B cell (primary cell): ENCODE results near the gene CCT6B. TPM values are rescaled to one million over a fixed set of nuclear protein-coding genes. Genes with fewer than 3 reads are reported as not detected.

Source experiments
- ATAC-seq: fragments of 200-7000 bp; cut with Tn5 transposase; one replicate; pipeline ENCODE4 v1.10.0; 2021; ENCODE audit warnings: low read depth, mild to moderate bottlenecking, moderate number of reproducible peaks, moderate library complexity
- CTCF ChIA-PET: fragments of 350-600 bp; sonication (Branson Sonifier 250); formaldehyde crosslinking; loops from one replicate; lab custom pipeline; 2021; ENCODE audit warnings: antibody characterized with exemption, inconsistent platforms; lab: Charles Lee
- POLR2A ChIA-PET: fragments of 350-600 bp; sonication (Branson Sonifier 250); formaldehyde crosslinking; loops from one replicate; lab custom pipeline; 2021; ENCODE audit warnings: antibody characterized with exemption; lab: Charles Lee
- DNase-seq: peaks from one replicate; pipeline ENCODE4 v3.0.0; 2013
- H2AFZ ChIP-seq: 2 replicates; pipeline ENCODE4 v1.6.1; 2012; ENCODE audit warnings: mild to moderate bottlenecking, low read depth, low read length; ENCODE audit not compliant: insufficient read depth, poor library complexity, severe bottlenecking
- H3K27ac ChIP-seq, 2 donors: 1 replicate in 1 of 2; 2 replicates in 1 of 2; pipeline ENCODE4 v1.5.1; 2012 to 2013; ENCODE audit warnings: low read length in 2 of 2, mild to moderate bottlenecking in 2 of 2, moderate library complexity in 1 of 2
- H3K27me3 ChIP-seq, 4 experiments: fragments of 200-600 bp in 1 of 4; sonication (generic) in 1 of 4; replicated peaks in 1 of 4; 1 replicate in 2 of 4; 2 replicates in 2 of 4; pipeline versions ENCODE4 v1.6.1 to v1.7.0; 2013 to 2016; ENCODE audit warnings: low read length in 3 of 4, mild to moderate bottlenecking in 2 of 4, mixed read lengths in 1 of 4, moderate library complexity in 1 of 4; ENCODE audit not compliant: insufficient read depth in 4 of 4, control insufficient read depth in 3 of 4; ENCODE audit errors: control extremely low read depth in 1 of 4
- H3K36me3 ChIP-seq, 2 experiments: replicated peaks in 1 of 2; 1 replicate in 1 of 2; 2 replicates in 1 of 2; pipeline versions ENCODE4 v1.6.1 to v1.7.1; 2013; ENCODE audit warnings: low read length in 1 of 2; ENCODE audit not compliant: insufficient read depth in 2 of 2, control insufficient read depth in 1 of 2; ENCODE audit errors: control extremely low read depth in 1 of 2, extremely low read depth in 1 of 2
- H3K4me1 ChIP-seq, 2 donors: fragments of 200-600 bp in 1 of 2; sonication (generic) in 1 of 2; 1 replicate in 1 of 2; 2 replicates in 1 of 2; pipeline versions ENCODE4 v1.5.1 to v1.6.1; 2013 to 2017; ENCODE audit warnings: low read length in 2 of 2; ENCODE audit not compliant: control insufficient read depth in 2 of 2, insufficient read depth in 2 of 2
- H3K4me2 ChIP-seq: replicated peaks from 2 replicates; pipeline ENCODE3; 2012; ENCODE audit warnings: mild to moderate bottlenecking, low read depth, low read length; ENCODE audit not compliant: poor library complexity, severe bottlenecking
- H3K4me3 ChIP-seq, 5 experiments: fragments of 200-600 bp in 1 of 5; sonication (generic) in 1 of 5; 1 replicate in 3 of 5; 2 replicates in 2 of 5; pipeline versions ENCODE4 v1.5.1 to v1.7.0; 2011 to 2016; ENCODE audit warnings: low read length in 4 of 5, mild to moderate bottlenecking in 4 of 5, low read depth in 2 of 5, control low read depth in 1 of 5, moderate library complexity in 1 of 5; ENCODE audit not compliant: insufficient read depth in 1 of 5; ENCODE audit errors: control extremely low read depth in 1 of 5, extremely low read depth in 1 of 5
- H3K79me2 ChIP-seq: fragments of 200-600 bp; sonication (generic); one replicate; pipeline ENCODE4 v1.6.0; 2016; ENCODE audit warnings: low read length; ENCODE audit not compliant: control insufficient read depth, insufficient read depth
- H3K9ac ChIP-seq: fragments of 200-600 bp; sonication (generic); 2 replicates; pipeline ENCODE4 v1.6.1; 2017; ENCODE audit warnings: mild to moderate bottlenecking, low read length, moderate library complexity
- H3K9me3 ChIP-seq, 3 donors: one replicate each; pipeline versions ENCODE4 v1.6.1 to v1.7.1; 2013; ENCODE audit warnings: low read length in 2 of 3; ENCODE audit not compliant: control insufficient read depth in 2 of 3, insufficient read depth in 1 of 3; ENCODE audit errors: control extremely low read depth in 1 of 3
- H4K20me1 ChIP-seq: 2 replicates; pipeline ENCODE4 v1.6.0; 2012; ENCODE audit warnings: mild to moderate bottlenecking, low read length; ENCODE audit not compliant: insufficient read depth, control insufficient read depth, poor library complexity, severe bottlenecking
- H3K27ac Mint-ChIP-seq: one replicate; pipeline ENCODE4 v1.8.0; 2021; ENCODE audit warnings: mixed read lengths
- H3K27me3 Mint-ChIP-seq: one replicate; pipeline ENCODE4 v1.8.0; 2021; ENCODE audit warnings: mixed read lengths
- H3K4me1 Mint-ChIP-seq: one replicate; pipeline ENCODE4 v1.8.0; 2021; ENCODE audit warnings: mixed read lengths
- H3K4me3 Mint-ChIP-seq: one replicate; pipeline ENCODE4 v1.8.0; 2021; ENCODE audit warnings: mixed read lengths
- H3K9me3 Mint-ChIP-seq: one replicate; pipeline ENCODE4 v1.8.0; 2022; ENCODE audit warnings: mixed read lengths; ENCODE audit not compliant: insufficient read depth
- EZH2 ChIP-seq: IDR thresholded peaks from 2 replicates; pipeline ENCODE4 v1.6.1; 2012; ENCODE audit warnings: borderline replicate concordance, low read depth, mild to moderate bottlenecking, moderate library complexity, low read length; ENCODE audit not compliant: insufficient read depth, poor library complexity, severe bottlenecking
- WGBS: methylation state at CpG from one replicate; pipeline ENCODE4 v1.1.5; 2013; ENCODE audit warnings: missing lambda C conversion rate; ENCODE audit not compliant: insufficient coverage; 5-methylcytosine and 5-hydroxymethylcytosine counted together
- intact Hi-C: fragments of 100-400 bp; cut with micrococcal nuclease; formaldehyde crosslinking; loops from one replicate; pipeline ENCODE4 v1.10.0; 2022
- polyA plus RNA-seq: library from polyadenylated mRNA; depleted of rRNA; stranded (reverse); fragments of >200 nt; gene quantifications from 2 replicates; pipeline ENCODE4 v1.2.3, GENCODE V29; 2012
- total RNA-seq, 2 donors: library from RNA; stranded (reverse); fragments of 120-200 nt in 1 of 2; gene quantifications; 1 replicate in 1 of 2; 2 replicates in 1 of 2; pipeline versions ENCODE4 v1.2.3 to v1.2.4, GENCODE V29; 2013 to 2022
- TF ChIP-seq, protein P1 (sequence below): fragments of 200-600 bp; IDR thresholded peaks from one replicate; pipeline ENCODE4 v1.8.0; 2022; ENCODE audit warnings: antibody characterized with exemption, mild to moderate bottlenecking

The CCT6B gene
- total and polyA plus RNA-seq, 2 donors (not counting 1 experiment from before 2014, with no cell fraction given) = 0.82 to 2.6 TPM

DNA sequence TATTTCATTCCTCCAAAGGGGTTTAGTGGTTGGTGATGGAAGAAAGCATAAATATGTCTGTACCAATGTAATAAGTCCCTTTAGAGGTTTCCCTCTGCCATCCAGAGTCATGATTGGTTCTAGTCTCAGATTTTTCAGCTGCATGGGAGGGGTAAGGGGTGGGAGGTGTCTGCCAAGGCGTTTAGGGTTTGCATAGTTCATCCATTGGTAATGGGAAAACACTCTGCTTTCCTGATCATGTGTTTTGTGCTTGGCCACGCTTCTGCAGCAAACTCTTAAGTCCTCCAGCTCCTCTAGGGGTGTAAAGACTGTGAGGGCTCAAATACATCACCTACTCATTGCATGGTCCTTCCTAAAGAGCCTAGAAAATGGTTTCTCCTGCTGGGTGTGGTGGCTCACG lies 48.8 kb upstream of the CCT6B start:
- H3K4me3 ChIP-seq = no peak overlapping the region
- no peak overlapping the region for H3K4me3 Mint-ChIP-seq
- WGBS = 71% methylated on average over 1 of the region's 3 CpGs
- no peaks in the 10 kb centered on the region for H4K20me1 ChIP-seq
- H3K9ac ChIP-seq = no peak overlapping the region
- H3K9me3 ChIP-seq = no peaks in the 10 kb centered on the region
- no peak overlapping the region for H3K4me2 ChIP-seq
- no peaks in the 10 kb centered on the region for H3K4me1 ChIP-seq
- no peaks in the 10 kb centered on the region for H3K9me3 Mint-ChIP-seq
- no peaks in the 10 kb centered on the region for H3K27me3 Mint-ChIP-seq
- DNase-seq (no peak), ATAC-seq (no peak)
- H3K79me2 ChIP-seq = no peaks in the 10 kb centered on the region
- H2AFZ ChIP-seq = no peak overlapping the region
- H3K36me3 ChIP-seq = peaks cover 6 to 29% of the 10 kb centered on the region in 2 experiments
- no peak overlapping the region for H3K27ac Mint-ChIP-seq
- TF ChIP-seq EZH2 = no peak
- TF ChIP-seq, protein P1, sequence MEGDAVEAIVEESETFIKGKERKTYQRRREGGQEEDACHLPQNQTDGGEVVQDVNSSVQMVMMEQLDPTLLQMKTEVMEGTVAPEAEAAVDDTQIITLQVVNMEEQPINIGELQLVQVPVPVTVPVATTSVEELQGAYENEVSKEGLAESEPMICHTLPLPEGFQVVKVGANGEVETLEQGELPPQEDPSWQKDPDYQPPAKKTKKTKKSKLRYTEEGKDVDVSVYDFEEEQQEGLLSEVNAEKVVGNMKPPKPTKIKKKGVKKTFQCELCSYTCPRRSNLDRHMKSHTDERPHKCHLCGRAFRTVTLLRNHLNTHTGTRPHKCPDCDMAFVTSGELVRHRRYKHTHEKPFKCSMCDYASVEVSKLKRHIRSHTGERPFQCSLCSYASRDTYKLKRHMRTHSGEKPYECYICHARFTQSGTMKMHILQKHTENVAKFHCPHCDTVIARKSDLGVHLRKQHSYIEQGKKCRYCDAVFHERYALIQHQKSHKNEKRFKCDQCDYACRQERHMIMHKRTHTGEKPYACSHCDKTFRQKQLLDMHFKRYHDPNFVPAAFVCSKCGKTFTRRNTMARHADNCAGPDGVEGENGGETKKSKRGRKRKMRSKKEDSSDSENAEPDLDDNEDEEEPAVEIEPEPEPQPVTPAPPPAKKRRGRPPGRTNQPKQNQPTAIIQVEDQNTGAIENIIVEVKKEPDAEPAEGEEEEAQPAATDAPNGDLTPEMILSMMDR = no peak
- H3K27ac ChIP-seq = no peak overlapping the region
- H3K27me3 ChIP-seq = no peaks in the 10 kb centered on the region
- ChIA-PET CTCF (interaction anchor here (2.3 kb wide), 1 partner anchor 11 kb away, joined by 11 read pairs; no protein-coding TSS in a partner anchor), POLR2A (no interaction called here)
- no peaks in the 10 kb centered on the region for H3K4me1 Mint-ChIP-seq
- intact Hi-C loops = loop anchor here (5.0 kb wide), 1 partner anchor 52 kb away; the partner anchor contains the start of gene RFFL

- no peaks in the 10 kb centered on the region for H3K4me1 Mint-ChIP-seq
- TF ChIP-seq EZH2 = no peak
- TF ChIP-seq, protein P1 = no peak
- no peak overlapping the region for H3K4me3 Mint-ChIP-seq
- H3K27ac Mint-ChIP-seq = no peak overlapping the region
- no peaks in the 10 kb centered on the region for H3K79me2 ChIP-seq
- no peaks in the 10 kb centered on the region for H3K27me3 Mint-ChIP-seq
- 100% methylated on average over 1 of the region's 1 CpG for WGBS
- H4K20me1 ChIP-seq = no peaks in the 10 kb centered on the region
- POLR2A ChIA-PET = no interaction called here
- no peaks in the 10 kb centered on the region for H3K9me3 Mint-ChIP-seq
- no peaks in the 10 kb centered on the region for H3K4me1 ChIP-seq
- H3K4me3 ChIP-seq = no peak overlapping the region
- peaks cover 5 to 26% of the 10 kb centered on the region in 2 experiments for H3K36me3 ChIP-seq
- no peak overlapping the region for H3K4me2 ChIP-seq
- no peaks in the 10 kb centered on the region for H3K9me3 ChIP-seq
- no peaks in the 10 kb centered on the region for H3K27me3 ChIP-seq
- H2AFZ ChIP-seq = no peak overlapping the region
- H3K9ac ChIP-seq = no peak overlapping the region
- intact Hi-C loops = no loop called here
- CTCF ChIA-PET = no interaction called here
- H3K27ac ChIP-seq = no peak overlapping the region
- DNase-seq = no peak
- ATAC-seq = no peak
These were observed 45.7 kb upstream of the CCT6B start for GRCh38 chr17:35006961-35007360.
